HEK293 (cell line): ENCODE results near the gene TMEM164.

Experiments
- CTCF ChIA-PET: fragments of 350-600 bp; formaldehyde crosslinking; extraction: SDS; loops from one replicate; lab custom pipeline; 2021; ENCODE audit warnings: antibody characterized with exemption; lab: Yijun Ruan, JAX
- POLR2A ChIA-PET: fragments of 300-600 bp; formaldehyde crosslinking; extraction: SDS; loops from one replicate; lab custom pipeline; 2020; ENCODE audit warnings: antibody characterized with exemption, inconsistent platforms; lab: Yijun Ruan, JAX
- H3K27ac ChIP-seq: fragments of 200-500 bp; sonication (Bioruptor generic); 2 replicates; pipeline ENCODE4 v1.5.1; 2014; ENCODE audit warnings: low read depth, low read length, control low read depth, inconsistent platforms; ENCODE audit errors: extremely low read depth
- H3K36me3 ChIP-seq, 2 experiments: fragments of 200-500 bp in 1 of 2; sonication (Bioruptor generic) in 1 of 2; 1 replicate in 1 of 2; 2 replicates in 1 of 2; pipeline ENCODE4 v1.5.1; 2014 to 2017; ENCODE audit warnings: inconsistent platforms in 2 of 2, low read length in 2 of 2; ENCODE audit not compliant: control insufficient read depth in 2 of 2, insufficient read depth in 1 of 2
- H3K4me1 ChIP-seq: fragments of 200-500 bp; sonication (Bioruptor generic); 2 replicates; pipeline ENCODE4 v1.5.1; 2014; ENCODE audit warnings: mild to moderate bottlenecking, low read length, inconsistent platforms; ENCODE audit not compliant: control insufficient read depth, insufficient read depth
- H3K4me3 ChIP-seq: 2 replicates; pipeline ENCODE4 v1.5.1; 2011; ENCODE audit warnings: low read depth, mild to moderate bottlenecking, control low read depth, low read length, moderate library complexity
- H3K9me3 ChIP-seq: fragments of 200-500 bp; sonication (Bioruptor generic); 2 replicates; pipeline ENCODE4 v1.5.1; 2014; ENCODE audit warnings: low read depth, low read length, inconsistent platforms; ENCODE audit not compliant: control insufficient read depth, insufficient read depth
- KLF10 ChIP-seq: fragments of 450-650 bp; IDR thresholded peaks from 2 replicates; pipeline ENCODE4 v1.5.1; 2018; ENCODE audit warnings: missing biosample characterization, mild to moderate bottlenecking, missing genetic modification characterization
- PRDM1 ChIP-seq: fragments of 450-650 bp; formaldehyde crosslinking; IDR thresholded peaks from 2 replicates; pipeline ENCODE4; 2016; ENCODE audit warnings: missing biosample characterization, missing genetic modification characterization
- REST ChIP-seq: fragments of 450-650 bp; formaldehyde crosslinking; IDR thresholded peaks from 2 replicates; pipeline ENCODE4 v1.5.1; 2016; ENCODE audit warnings: missing biosample characterization, missing genetic modification characterization
- SALL2 ChIP-seq: fragments of 450-650 bp; formaldehyde crosslinking; IDR thresholded peaks from 2 replicates; pipeline ENCODE4 v1.5.0; 2017; ENCODE audit warnings: missing biosample characterization, mild to moderate bottlenecking, missing genetic modification characterization, borderline replicate concordance
- ZBTB7A ChIP-seq: fragments of 450-650 bp; formaldehyde crosslinking; IDR thresholded peaks from 2 replicates; pipeline ENCODE4 v1.5.1; 2016; ENCODE audit warnings: low read depth, missing biosample characterization, missing genetic modification characterization
- ZNF132 ChIP-seq: fragments of 450-650 bp; formaldehyde crosslinking; IDR thresholded peaks from 2 replicates; pipeline ENCODE4 v1.5.1; 2017; ENCODE audit warnings: missing biosample characterization, missing genetic modification characterization, borderline replicate concordance
- ZNF146 ChIP-seq: fragments of 450-650 bp; formaldehyde crosslinking; IDR thresholded peaks from 2 replicates; pipeline ENCODE4 v1.5.1; 2016; ENCODE audit warnings: missing biosample characterization, missing genetic modification characterization
- ZNF169 ChIP-seq: fragments of 450-650 bp; formaldehyde crosslinking; IDR thresholded peaks from 2 replicates; pipeline ENCODE4 v1.5.1; 2016; ENCODE audit warnings: missing biosample characterization, missing genetic modification characterization
- ZNF214 ChIP-seq: fragments of 450-650 bp; formaldehyde crosslinking; IDR thresholded peaks from 2 replicates; pipeline ENCODE4 v1.5.1; 2017; ENCODE audit warnings: missing biosample characterization, mild to moderate bottlenecking, missing genetic modification characterization, borderline replicate concordance
- ZNF274 ChIP-seq, 2 experiments: fragments of 200-500 bp in 1 of 2; fragments of 450-650 bp in 1 of 2; sonication (Bioruptor generic) in 1 of 2; formaldehyde crosslinking in 1 of 2; IDR thresholded peaks; 2 replicates each; pipeline versions ENCODE4 v1.5.1 to v1.6.1; 2014 to 2016; ENCODE audit warnings: borderline replicate concordance in 1 of 2, inconsistent platforms in 1 of 2, low read length in 1 of 2, missing biosample characterization in 1 of 2, missing genetic modification characterization in 1 of 2
- ZNF302 ChIP-seq: fragments of 450-650 bp; formaldehyde crosslinking; IDR thresholded peaks from 2 replicates; pipeline ENCODE4 v1.5.1; 2016; ENCODE audit warnings: missing biosample characterization, missing genetic modification characterization, low read depth
- ZNF354C ChIP-seq: fragments of 450-650 bp; formaldehyde crosslinking; IDR thresholded peaks from 2 replicates; pipeline ENCODE4 v1.5.1; 2016; ENCODE audit warnings: missing biosample characterization, missing genetic modification characterization, low read depth, borderline replicate concordance
- ZNF404 ChIP-seq: fragments of 450-650 bp; formaldehyde crosslinking; IDR thresholded peaks from 2 replicates; pipeline ENCODE4 v1.5.1; 2017; ENCODE audit warnings: missing biosample characterization, missing genetic modification characterization
- ZNF544 ChIP-seq: fragments of 450-650 bp; formaldehyde crosslinking; IDR thresholded peaks from 2 replicates; pipeline ENCODE4 v1.5.0; 2017; ENCODE audit warnings: missing biosample characterization, missing genetic modification characterization
- ZNF549 ChIP-seq: fragments of 450-650 bp; IDR thresholded peaks from 2 replicates; pipeline ENCODE4 v1.5.1; 2018; ENCODE audit warnings: missing biosample characterization, missing genetic modification characterization, mild to moderate bottlenecking, inconsistent platforms, moderate library complexity
- ZNF791 ChIP-seq: fragments of 450-650 bp; formaldehyde crosslinking; IDR thresholded peaks from 2 replicates; pipeline ENCODE4 v1.5.1; 2016; ENCODE audit warnings: missing biosample characterization, missing genetic modification characterization
- ZNF837 ChIP-seq: fragments of 450-650 bp; formaldehyde crosslinking; IDR thresholded peaks from 2 replicates; pipeline ENCODE4 v1.5.1; 2016; ENCODE audit warnings: missing biosample characterization, missing genetic modification characterization
- TF ChIP-seq, protein P1 (sequence below): fragments of 450-650 bp; formaldehyde crosslinking; IDR thresholded peaks from 2 replicates; pipeline ENCODE4 v1.5.1; 2016; ENCODE audit warnings: missing biosample characterization, missing genetic modification characterization, borderline replicate concordance
- TF ChIP-seq, protein P2 (sequence below): fragments of 450-650 bp; formaldehyde crosslinking; conservative IDR thresholded peaks from 2 replicates; pipeline ENCODE4 v1.5.1; 2016; ENCODE audit warnings: low read depth, missing biosample characterization, missing genetic modification characterization

The TMEM164 gene

GRCh38 chrX:110214684-110215083, 211.8 kb downstream of the TMEM164 start (continued):
- TF ChIP-seq, protein P1, sequence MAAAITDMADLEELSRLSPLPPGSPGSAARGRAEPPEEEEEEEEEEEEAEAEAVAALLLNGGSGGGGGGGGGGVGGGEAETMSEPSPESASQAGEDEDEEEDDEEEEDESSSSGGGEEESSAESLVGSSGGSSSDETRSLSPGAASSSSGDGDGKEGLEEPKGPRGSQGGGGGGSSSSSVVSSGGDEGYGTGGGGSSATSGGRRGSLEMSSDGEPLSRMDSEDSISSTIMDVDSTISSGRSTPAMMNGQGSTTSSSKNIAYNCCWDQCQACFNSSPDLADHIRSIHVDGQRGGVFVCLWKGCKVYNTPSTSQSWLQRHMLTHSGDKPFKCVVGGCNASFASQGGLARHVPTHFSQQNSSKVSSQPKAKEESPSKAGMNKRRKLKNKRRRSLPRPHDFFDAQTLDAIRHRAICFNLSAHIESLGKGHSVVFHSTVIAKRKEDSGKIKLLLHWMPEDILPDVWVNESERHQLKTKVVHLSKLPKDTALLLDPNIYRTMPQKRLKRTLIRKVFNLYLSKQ = no peak
- no peak for TF ChIP-seq ZNF146
- TF ChIP-seq, all 188 proteins: peak for 0

- ChIA-PET POLR2A (no interaction called here), CTCF (interaction anchor here (0.7 to 0.8 kb wide), 2 partner anchors 10 to 632 kb away, joined by 3 to 5 read pairs; no protein-coding TSS in a partner anchor)
- no peaks in the 10 kb centered on the region for H3K9me3 ChIP-seq
- H3K27ac ChIP-seq = no peak overlapping the region
- H3K4me3 ChIP-seq = no peak overlapping the region
- TF ChIP-seq KLF10 (tag by site-specific recombination) (no peak), ZNF302 (no peak), PRDM1 (no peak), ZNF132 (no peak), ZNF214 (no peak), ZNF404 (tag by site-specific recombination) (no peak), REST (tag by site-specific recombination) (no peak), ZNF354C (tag by site-specific recombination) (no peak), ZNF274 (IDR thresholded peaks at IDR 0.05; ENCODE audit: low read length) (no peak), ZNF274 (tag by site-specific recombination; IDR thresholded peaks at IDR 0.05; ENCODE audit: borderline replicate concordance) (no peak), ZNF544 (no peak), ZNF169 (tag by site-specific recombination) (no peak), SALL2 (tag by site-specific recombination) (no peak), ZNF837 (tag by site-specific recombination) (no peak), ZNF791 (tag by site-specific recombination) (no peak), ZBTB7A (tag by site-specific recombination) (no peak), ZNF549 (no peak)
- TF ChIP-seq, protein P2, sequence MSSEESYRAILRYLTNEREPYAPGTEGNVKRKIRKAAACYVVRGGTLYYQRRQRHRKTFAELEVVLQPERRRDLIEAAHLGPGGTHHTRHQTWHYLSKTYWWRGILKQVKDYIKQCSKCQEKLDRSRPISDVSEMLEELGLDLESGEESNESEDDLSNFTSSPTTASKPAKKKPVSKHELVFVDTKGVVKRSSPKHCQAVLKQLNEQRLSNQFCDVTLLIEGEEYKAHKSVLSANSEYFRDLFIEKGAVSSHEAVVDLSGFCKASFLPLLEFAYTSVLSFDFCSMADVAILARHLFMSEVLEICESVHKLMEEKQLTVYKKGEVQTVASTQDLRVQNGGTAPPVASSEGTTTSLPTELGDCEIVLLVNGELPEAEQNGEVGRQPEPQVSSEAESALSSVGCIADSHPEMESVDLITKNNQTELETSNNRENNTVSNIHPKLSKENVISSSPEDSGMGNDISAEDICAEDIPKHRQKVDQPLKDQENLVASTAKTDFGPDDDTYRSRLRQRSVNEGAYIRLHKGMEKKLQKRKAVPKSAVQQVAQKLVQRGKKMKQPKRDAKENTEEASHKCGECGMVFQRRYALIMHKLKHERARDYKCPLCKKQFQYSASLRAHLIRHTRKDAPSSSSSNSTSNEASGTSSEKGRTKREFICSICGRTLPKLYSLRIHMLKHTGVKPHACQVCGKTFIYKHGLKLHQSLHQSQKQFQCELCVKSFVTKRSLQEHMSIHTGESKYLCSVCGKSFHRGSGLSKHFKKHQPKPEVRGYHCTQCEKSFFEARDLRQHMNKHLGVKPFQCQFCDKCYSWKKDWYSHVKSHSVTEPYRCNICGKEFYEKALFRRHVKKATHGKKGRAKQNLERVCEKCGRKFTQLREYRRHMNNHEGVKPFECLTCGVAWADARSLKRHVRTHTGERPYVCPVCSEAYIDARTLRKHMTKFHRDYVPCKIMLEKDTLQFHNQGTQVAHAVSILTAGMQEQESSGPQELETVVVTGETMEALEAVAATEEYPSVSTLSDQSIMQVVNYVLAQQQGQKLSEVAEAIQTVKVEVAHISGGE (tag by site-specific recombination) = no peak
- no peaks in the 10 kb centered on the region for H3K36me3 ChIP-seq
- no peaks in the 10 kb centered on the region; the same call in 1 of the 2 replicates for H3K4me1 ChIP-seq
These were observed 212.5 kb downstream of the TMEM164 start for GRCh38 chrX:110215411-110215810.
